Astrocyte of the cerebellum (primary cell): ENCODE measurements around the gene CELA2A.

Experiments
- DNase-seq: peaks from one replicate; pipeline ENCODE4 v3.0.0-alpha.2; 2011; ENCODE audit warnings: low read depth
- H3K4me3 ChIP-seq: 2 replicates; pipeline ENCODE4 v1.5.1; 2011; ENCODE audit warnings: mild to moderate bottlenecking, low read depth, low read length, moderate library complexity
- in situ Hi-C: cut with HindIII; loops from 2 replicates; pipeline ENCODE4 v1.10.0; 2017; ENCODE audit warnings: low sequenced_read_pairs
- TF ChIP-seq, protein P1 (sequence below): IDR thresholded peaks from 2 replicates; pipeline ENCODE4 v1.5.1; 2012; ENCODE audit warnings: low read length, low read depth, moderate library complexity, mild to moderate bottlenecking; ENCODE audit errors: missing control alignments

The CELA2A gene

DNA sequence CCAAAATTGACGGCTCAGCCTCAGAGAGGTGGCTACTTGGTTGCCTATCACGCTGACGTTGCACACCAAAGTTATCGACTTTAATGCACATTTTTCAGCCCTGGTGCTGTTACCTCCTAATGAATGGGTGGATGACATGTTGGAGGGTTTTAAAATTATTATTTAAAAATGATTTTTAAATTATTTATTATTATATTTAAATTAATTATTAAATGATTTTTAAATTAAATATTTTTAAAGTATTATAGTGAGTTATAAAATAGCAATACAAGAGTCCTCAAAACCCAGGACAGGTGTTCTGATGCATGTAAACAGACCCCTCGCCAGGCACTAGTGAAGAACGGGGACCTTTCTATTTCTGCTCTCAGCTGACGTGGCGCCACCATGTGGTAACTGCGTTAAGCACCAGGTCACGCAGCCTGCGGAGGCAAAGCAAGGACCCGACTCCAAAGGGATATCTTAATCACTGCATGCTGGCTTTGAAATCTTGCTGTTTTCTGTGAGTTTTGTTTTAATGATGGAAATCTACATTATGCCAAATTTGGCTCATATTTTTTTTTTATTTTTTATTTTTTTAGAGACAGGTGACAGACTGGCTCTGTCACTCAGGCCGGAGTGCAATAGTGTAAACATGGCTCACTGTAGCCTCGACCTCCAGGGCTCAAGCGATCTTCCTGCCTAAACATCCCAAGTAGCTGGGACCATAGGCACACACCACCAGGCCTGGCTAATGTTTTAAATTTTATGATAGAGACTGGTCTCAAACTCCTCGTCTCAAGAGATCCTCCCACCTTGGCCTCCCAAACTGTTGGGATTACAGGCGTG is 44.9 kb downstream of the CELA2A start:
- in situ Hi-C loops, result no loop called here
- H3K4me3 ChIP-seq, result no peak overlapping the region
- TF ChIP-seq, protein P1, sequence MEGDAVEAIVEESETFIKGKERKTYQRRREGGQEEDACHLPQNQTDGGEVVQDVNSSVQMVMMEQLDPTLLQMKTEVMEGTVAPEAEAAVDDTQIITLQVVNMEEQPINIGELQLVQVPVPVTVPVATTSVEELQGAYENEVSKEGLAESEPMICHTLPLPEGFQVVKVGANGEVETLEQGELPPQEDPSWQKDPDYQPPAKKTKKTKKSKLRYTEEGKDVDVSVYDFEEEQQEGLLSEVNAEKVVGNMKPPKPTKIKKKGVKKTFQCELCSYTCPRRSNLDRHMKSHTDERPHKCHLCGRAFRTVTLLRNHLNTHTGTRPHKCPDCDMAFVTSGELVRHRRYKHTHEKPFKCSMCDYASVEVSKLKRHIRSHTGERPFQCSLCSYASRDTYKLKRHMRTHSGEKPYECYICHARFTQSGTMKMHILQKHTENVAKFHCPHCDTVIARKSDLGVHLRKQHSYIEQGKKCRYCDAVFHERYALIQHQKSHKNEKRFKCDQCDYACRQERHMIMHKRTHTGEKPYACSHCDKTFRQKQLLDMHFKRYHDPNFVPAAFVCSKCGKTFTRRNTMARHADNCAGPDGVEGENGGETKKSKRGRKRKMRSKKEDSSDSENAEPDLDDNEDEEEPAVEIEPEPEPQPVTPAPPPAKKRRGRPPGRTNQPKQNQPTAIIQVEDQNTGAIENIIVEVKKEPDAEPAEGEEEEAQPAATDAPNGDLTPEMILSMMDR, result peak; percentile 89
- DNase-seq, result peak; percentile 28

DNA sequence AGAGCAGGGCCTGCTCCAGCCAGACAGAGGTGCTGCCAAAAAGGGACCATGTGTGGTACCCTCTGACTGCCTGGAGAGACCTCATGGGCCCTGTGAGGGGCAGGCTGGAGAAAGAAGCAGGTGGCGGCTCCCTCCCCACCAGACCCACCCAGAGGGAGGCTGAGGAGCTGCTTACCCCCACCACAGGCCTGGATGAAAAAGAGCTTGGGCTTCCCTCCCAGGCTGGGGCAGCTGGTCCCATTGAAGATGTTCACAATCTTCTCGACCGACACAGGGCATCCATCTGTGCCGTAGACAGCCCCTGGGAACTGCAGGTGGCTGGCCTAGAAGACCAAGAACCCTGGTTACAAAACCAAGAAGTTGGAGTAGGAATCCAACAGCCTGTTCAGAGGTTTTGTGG is 47.9 kb downstream of the CELA2A start:
- in situ Hi-C loops, result no loop called here

DNA sequence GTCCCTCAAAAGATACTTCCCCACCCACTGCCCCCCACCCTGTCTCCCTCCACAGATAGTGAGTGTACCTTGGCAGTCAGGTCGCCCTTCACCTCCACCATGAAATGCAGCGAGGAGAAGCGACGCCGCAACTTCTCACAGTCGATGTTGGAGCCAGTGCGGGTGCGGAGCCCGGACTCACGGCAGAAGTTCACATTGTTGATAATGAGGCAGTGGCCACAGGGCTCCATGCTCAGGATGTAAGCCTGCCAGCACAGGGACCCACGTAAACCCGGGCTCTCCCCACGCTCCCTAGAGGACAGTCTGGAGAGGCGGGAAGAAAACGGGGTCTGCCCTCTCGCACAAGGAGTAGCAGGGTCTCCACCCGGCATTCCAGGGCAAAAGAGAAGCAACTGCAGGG is 50.3 kb downstream of the CELA2A start:
- DNase-seq, result no peak
- in situ Hi-C loops, result no loop called here

More for the DNA sequence above, 47.9 kb downstream of the CELA2A start:
- TF ChIP-seq, protein P1, result no peak
- no peak overlapping the region for H3K4me3 ChIP-seq
- DNase-seq, result no peak

DNA sequence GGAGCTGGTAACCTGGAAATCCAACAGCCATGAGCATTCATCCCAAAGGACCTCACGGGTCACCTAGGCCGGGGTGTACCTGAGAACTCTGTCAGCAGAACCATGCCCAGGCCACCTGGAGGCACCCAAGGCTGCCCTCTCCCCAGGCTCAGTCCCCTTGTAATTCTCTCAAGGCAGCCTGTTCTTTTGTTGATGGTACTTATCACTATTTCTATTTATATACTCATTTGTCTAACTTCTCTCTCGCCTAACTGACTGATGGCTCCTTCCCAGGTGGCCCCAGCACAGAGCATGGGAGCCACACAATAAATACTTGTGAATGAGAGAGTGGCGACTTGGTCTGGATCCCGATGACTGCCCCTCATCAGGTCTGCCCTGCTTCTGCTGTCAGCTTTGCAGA is 50.7 kb downstream of the CELA2A start:
- H3K4me3 ChIP-seq, result no peak overlapping the region
- no peak for DNase-seq
- in situ Hi-C loops, result no loop called here
- TF ChIP-seq, protein P1, result no peak

More for the DNA sequence above, 50.3 kb downstream of the CELA2A start:
- no peak overlapping the region for H3K4me3 ChIP-seq
- TF ChIP-seq, protein P1, result no peak

DNA sequence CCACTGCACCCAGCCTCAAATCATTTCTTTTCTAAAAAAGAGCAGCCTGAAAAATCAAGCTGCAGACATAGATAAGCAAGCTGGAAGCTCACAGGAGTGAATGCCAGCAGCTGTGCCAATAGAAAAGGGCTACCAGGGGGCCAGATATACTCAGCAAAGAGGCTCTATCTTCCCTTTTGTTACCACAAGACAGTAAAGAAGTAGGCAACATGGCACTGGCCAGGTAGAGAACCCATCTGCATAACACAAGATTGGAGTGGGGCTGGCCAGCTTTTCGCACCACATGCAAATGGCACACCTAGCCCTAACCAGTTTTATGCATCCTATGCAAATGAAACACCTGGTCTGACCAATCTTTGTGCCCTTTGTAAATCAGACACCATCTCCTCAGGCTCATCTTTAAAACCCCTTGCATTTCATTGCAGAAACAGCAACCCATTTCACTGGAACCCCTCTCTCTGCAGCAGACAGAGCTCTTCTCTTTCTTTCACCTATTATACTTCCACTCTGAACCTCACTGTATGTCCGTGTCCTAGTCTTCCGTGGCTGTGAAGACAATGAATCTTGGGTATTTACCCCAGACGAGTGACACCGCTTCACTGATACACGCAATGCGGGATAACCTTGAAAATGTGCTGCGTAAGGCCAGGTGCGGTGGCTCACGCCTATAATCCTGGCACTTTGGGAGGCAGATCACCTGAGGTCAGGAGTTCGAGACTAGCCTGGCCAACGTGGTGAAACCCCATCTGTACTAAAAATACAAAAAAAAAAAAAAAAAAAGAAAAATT is 52.4 kb downstream of the CELA2A start:
- no peak for DNase-seq
- in situ Hi-C loops, result no loop called here
- TF ChIP-seq, protein P1, result no peak
- no peak overlapping the region for H3K4me3 ChIP-seq

DNA sequence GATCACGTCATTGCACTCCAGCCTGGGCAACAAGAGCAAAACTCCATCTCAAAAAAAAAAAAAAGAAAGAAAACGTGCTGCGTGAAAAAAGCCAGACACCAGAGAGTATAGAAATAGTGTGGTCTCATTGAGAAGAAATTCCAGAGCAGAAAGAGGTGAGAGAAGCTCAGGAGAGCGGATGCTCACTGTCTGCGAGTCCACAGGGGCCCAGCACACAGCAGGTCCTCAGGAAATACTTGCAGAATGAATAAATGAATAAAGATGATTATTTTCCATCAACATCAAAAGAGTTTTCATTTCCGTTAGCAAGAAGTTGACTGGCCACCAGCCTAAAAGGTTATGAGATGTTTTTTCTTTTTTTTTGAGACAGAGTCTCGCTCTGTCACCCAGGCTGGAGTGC is 53.1 kb downstream of the CELA2A start:
- H3K4me3 ChIP-seq, result no peak overlapping the region
- in situ Hi-C loops, result no loop called here
- TF ChIP-seq, protein P1, result no peak
- no peak for DNase-seq
